ENCODE measurements around the gene ELP5. TPM values are rescaled to one million over a fixed set of nuclear protein-coding genes. Genes with fewer than 3 reads are reported as not detected.
A peak's percentile ranks its signal among the peaks of the same experiment; 100 is the strongest.

The ELP5 gene
- polyA plus RNA-seq, 1 experiment: 25.9 TPM

- no peak for TF ChIP-seq CTCF (IDR thresholded peaks at IDR 0.05; ENCODE audit: low read depth, low read length)
- POLR2A ChIA-PET: interaction anchor here (1.5 kb wide), 1 partner anchor 24 kb away, joined by 5 read pairs; no protein-coding TSS in a partner anchor
- no peak overlapping the region for H3K27ac ChIP-seq (ENCODE audit: low read depth, low read length)
- DNase-seq (ENCODE audit: low read depth, low spot score): no peak
- H3K4me3 ChIP-seq (ENCODE audit: low read depth, low read length): no peak overlapping the region
- CTCF ChIA-PET: interaction anchor here (1.1 to 1.2 kb wide), 3 partner anchors 12 to 30 kb away, joined by 4 to 7 read pairs (median 4); no protein-coding TSS in a partner anchor
- peaks cover 8% of the 10 kb centered on the region for H3K27me3 ChIP-seq (ENCODE audit: control insufficient read depth, insufficient read depth, low read length)
- H3K9me3 ChIP-seq (ENCODE audit: control insufficient read depth, insufficient read depth, low read length): no peaks in the 10 kb centered on the region; the same call in 1 of the 2 replicates
Observed at GRCh38 chr17:7266784-7267183, 14.8 kb downstream of the ELP5 start.

- CTCF ChIA-PET: interaction anchor here (1.2 to 5.0 kb wide), 3 partner anchors 13 to 66 kb away, joined by 3 to 65 read pairs (median 4); no protein-coding TSS in a partner anchor
- Histone ChIP-seq H3K27ac (ENCODE audit: low read depth, low read length) (no peak overlapping the region), H3K4me3 (ENCODE audit: low read depth, low read length) (no peak overlapping the region), H3K9me3 (ENCODE audit: control insufficient read depth, insufficient read depth, low read length) (no peaks in the 10 kb centered on the region; the same call in 1 of the 2 replicates), H3K27me3 (ENCODE audit: control insufficient read depth, insufficient read depth, low read length) (peaks cover 24% of the 10 kb centered on the region)
- TF ChIP-seq CTCF (IDR thresholded peaks at IDR 0.05; ENCODE audit: low read depth, low read length): no peak
- DNase-seq (ENCODE audit: low read depth, low spot score): no peak
- POLR2A ChIA-PET: no interaction called here
Observed at GRCh38 chr17:7279448-7279847, 27.4 kb downstream of the ELP5 start.

GRCh38 chr17:7280519-7281073 is 28.6 kb downstream of the ELP5 start:
- Histone ChIP-seq H3K9me3 (ENCODE audit: control insufficient read depth, insufficient read depth, low read length) (no peaks in the 10 kb centered on the region; the same call in 1 of the 2 replicates), H3K27ac (ENCODE audit: low read depth, low read length) (no peak overlapping the region), H3K27me3 (ENCODE audit: control insufficient read depth, insufficient read depth, low read length) (peaks cover 32% of the 10 kb centered on the region), H3K4me3 (ENCODE audit: low read depth, low read length) (peak overlapping the region; percentile 51)
- peak; percentile 96 for TF ChIP-seq CTCF (IDR thresholded peaks at IDR 0.05; ENCODE audit: low read depth, low read length)
- POLR2A ChIA-PET: interaction anchor here (0.5 to 1.4 kb wide), 2 partner anchors 33 to 65 kb away, joined by 5 to 6 read pairs; no protein-coding TSS in a partner anchor
- DNase-seq (ENCODE audit: low read depth, low spot score): peak; percentile 51
- CTCF ChIA-PET: interaction anchor here (0.6 to 5.0 kb wide), 8 partner anchors 14 to 280 kb away, joined by 3 to 65 read pairs (median 6); partner anchors contain the start of gene SENP3

GRCh38 chr17:7281074-7281952 is 29.3 kb downstream of the ELP5 start, which contains the start of gene SLC2A4:
TSS of gene SLC2A4 (plus strand) at chr17:7281718. CDS start at chr17:7281935, 217 bp downstream.
- Histone ChIP-seq H3K9me3 (ENCODE audit: control insufficient read depth, insufficient read depth, low read length) (no peaks in the 10 kb centered on the region; the same call in 1 of the 2 replicates), H3K27me3 (ENCODE audit: control insufficient read depth, insufficient read depth, low read length) (peaks cover 37% of the 10 kb centered on the region), H3K4me3 (ENCODE audit: low read depth, low read length) (peak within 1 kb of the TSS; percentile 55), H3K27ac (ENCODE audit: low read depth, low read length) (no peak within 1 kb of the TSS)
- peak; percentile 77 for DNase-seq (ENCODE audit: low read depth, low spot score)
- CTCF ChIA-PET: interaction anchor here (0.6 to 5.0 kb wide), 7 partner anchors 15 to 279 kb away, joined by 3 to 65 read pairs (median 6); partner anchors contain the start of gene SENP3
- TF ChIP-seq CTCF (IDR thresholded peaks at IDR 0.05; ENCODE audit: low read depth, low read length): no peak
- POLR2A ChIA-PET: interaction anchor here (0.5 to 1.4 kb wide), 2 partner anchors 32 to 64 kb away, joined by 5 to 6 read pairs; no protein-coding TSS in a partner anchor

Data from AG04450 (cell line).